Urinary bladder (tissue), 4 donors: Measurements from ENCODE around the gene ANKDD1B. TPM values are rescaled to one million over a fixed set of nuclear protein-coding genes. Genes with fewer than 3 reads are reported as not detected.
A peak's percentile ranks its signal among the peaks of the same experiment; 100 is the strongest.
"Not testable (repeated sequence)": the region's sequence is repeated elsewhere in the genome, so short reads cannot be mapped to it uniquely, and the experiment has no call there.

ENCODE experiments used
- DNase-seq: peaks from one replicate; pipeline ENCODE4 v3.0.0-alpha.2; 2015; ENCODE audit errors: extremely low spot score
- H3K27ac ChIP-seq: one replicate; pipeline ENCODE4 v1.5.1; 2013; ENCODE audit warnings: low read depth, mild to moderate bottlenecking, moderate library complexity
- H3K36me3 ChIP-seq: one replicate; pipeline ENCODE4 v1.6.1; 2013; ENCODE audit warnings: mild to moderate bottlenecking, moderate library complexity; ENCODE audit not compliant: insufficient read depth
- H3K4me1 ChIP-seq: one replicate; pipeline ENCODE4 v1.6.1; 2013; ENCODE audit warnings: mild to moderate bottlenecking, moderate library complexity; ENCODE audit not compliant: insufficient read depth
- H3K4me3 ChIP-seq: one replicate; pipeline ENCODE4 v1.5.1; 2013; ENCODE audit warnings: low read depth, low read length
- WGBS: extraction: QIAGEN DNeasy Blood & Tissue Kit; methylation state at CpG from one replicate; pipeline ENCODE4 v1.1.7; 2013; 5-methylcytosine and 5-hydroxymethylcytosine counted together
- polyA plus RNA-seq: library from polyadenylated mRNA; stranded (reverse); fragments of 200-250 nt; gene quantifications from one replicate; pipeline ENCODE4 v1.2.3, GENCODE V29; 2013
- total RNA-seq: library from RNA; depleted of rRNA; stranded (reverse); fragments of >200 nt; gene quantifications from one replicate; pipeline ENCODE4 v1.2.3, GENCODE V29; 2014
- donor health status: healthy with polysubstance abuse.
- donor health status: healthy.

Gene ANKDD1B
- total and polyA plus RNA-seq, 2 donors, result 0.41 to 10.3 TPM

DNA sequence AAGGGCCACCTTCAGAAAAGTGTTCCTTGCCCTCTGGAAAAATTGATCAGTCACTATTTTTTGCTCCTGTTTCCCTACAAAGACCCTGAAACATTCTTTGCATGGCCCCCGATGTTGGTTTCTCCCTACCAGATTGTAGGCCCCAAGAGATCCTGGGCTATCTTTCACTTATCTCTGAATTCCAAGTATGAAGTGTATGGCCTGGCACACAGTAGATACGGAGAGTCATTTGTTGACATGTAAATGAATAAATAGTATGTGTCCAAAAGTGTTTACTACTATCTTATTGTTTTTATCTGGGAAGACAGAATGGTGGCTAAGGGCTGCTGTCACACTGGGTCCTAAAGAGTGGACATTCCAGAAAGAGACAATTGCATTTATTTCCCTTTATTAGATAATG, 7.4 kb upstream of the ANKDD1B start:
- no peaks in the 10 kb centered on the region for H3K36me3 ChIP-seq
- no peak overlapping the region for H3K4me3 ChIP-seq
- 73% methylated on average over 2 of the region's 2 CpGs for WGBS
- H3K4me1 ChIP-seq, result no peaks in the 10 kb centered on the region
- no peak for DNase-seq
- H3K27ac ChIP-seq, result no peak overlapping the region

DNA sequence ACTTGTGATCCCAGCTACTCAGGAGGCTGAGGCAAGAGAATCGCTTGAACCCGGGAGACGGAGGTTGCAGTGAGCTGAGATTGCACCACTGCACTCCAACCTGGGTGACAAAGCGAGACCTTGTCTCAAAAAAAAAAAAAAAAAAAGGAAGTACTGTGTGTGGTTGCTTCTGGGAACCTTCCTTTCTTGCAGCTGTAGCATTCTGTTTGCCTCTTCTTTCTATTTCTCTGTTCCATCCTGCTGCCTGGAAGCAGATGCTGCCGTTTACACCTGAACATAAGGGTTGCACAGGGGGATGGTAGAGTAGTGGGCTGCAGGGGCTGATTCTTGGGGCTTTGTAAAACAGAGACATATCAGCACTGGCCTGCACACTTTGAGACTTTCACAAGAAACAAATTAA, 3.9 kb upstream of the ANKDD1B start:
- WGBS, result 87% methylated on average over 5 of the region's 5 CpGs
- not testable (repeated sequence) for DNase-seq, H3K27ac ChIP-seq, H3K4me3 ChIP-seq, H3K4me1 ChIP-seq, H3K36me3 ChIP-seq

DNA sequence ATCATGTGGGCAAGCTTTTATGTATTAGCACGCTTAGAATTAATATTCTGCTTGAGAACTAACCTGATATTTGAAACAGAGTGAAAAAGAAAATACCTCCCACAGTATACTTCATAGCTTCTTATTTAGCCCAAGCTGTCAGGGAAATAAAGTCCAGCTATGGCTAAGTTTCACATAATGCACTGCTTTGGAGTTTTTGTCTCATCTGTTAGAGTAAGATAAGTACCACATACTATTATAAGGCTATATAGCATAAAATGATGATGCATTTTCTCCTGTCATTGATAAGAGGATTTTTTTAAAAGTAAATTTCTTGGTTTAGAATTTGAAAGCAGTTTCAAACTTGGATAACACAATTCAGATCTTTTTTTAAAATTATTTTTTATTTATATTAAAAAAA, 2.4 kb upstream of the ANKDD1B start:
- Histone ChIP-seq H3K4me3 (no peak overlapping the region), H3K36me3 (no peaks in the 10 kb centered on the region), H3K27ac (no peak overlapping the region), H3K4me1 (no peaks in the 10 kb centered on the region)
- 100% methylated on average over 1 of the region's 1 CpG for WGBS
- no peak for DNase-seq

DNA sequence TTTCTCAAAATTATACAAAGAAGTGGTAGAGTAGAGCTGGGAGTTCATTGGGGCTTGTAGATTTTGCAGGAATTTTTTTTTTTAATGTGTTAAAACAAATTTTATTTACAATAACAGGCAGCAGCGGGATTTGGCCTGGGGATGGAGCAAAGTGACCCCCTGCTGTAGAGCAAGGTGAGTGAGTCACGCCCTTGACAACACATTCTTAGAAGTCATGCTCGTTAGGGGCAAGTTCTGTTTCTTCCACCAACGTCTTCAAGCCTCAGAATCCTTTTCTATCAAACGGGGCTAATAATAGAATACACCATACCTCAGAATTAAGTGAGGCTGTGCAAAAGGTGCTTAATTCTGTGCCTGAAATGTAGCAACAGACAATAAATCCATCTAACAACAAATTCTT, 1.1 kb upstream of the ANKDD1B start:
- Histone ChIP-seq H3K4me3 (no peak overlapping the region), H3K27ac (no peak overlapping the region), H3K4me1 (no peaks in the 10 kb centered on the region), H3K36me3 (no peaks in the 10 kb centered on the region)
- 87% methylated on average over 5 of the region's 5 CpGs for WGBS
- no peak for DNase-seq

DNA sequence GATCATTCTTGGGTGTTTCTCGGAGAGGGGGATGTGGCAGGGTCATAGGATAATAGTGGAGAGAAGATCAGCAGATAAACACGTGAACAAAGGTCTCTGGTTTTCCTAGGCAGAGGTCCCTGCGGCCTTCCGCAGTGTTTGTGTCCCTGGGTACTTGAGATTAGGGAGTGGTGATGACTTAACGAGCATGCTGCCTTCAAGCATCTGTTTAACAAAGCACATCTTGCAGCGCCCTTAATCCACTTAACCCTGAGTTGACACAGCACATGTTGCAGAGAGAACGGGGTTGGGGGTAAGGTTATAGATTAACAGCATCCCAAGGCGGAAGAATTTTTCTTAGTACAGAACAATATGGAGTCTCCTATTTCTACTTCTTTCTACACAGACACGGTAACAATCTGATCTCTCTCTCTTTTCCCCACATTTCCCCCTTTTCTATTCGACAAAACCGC, 368 bp upstream of the ANKDD1B start:
- not testable (repeated sequence) for H3K36me3 ChIP-seq, DNase-seq, H3K4me1 ChIP-seq, H3K27ac ChIP-seq
- 18% methylated on average over 11 of the region's 11 CpGs for WGBS
- H3K4me3 ChIP-seq, result peak overlapping the region; percentile 53

DNA sequence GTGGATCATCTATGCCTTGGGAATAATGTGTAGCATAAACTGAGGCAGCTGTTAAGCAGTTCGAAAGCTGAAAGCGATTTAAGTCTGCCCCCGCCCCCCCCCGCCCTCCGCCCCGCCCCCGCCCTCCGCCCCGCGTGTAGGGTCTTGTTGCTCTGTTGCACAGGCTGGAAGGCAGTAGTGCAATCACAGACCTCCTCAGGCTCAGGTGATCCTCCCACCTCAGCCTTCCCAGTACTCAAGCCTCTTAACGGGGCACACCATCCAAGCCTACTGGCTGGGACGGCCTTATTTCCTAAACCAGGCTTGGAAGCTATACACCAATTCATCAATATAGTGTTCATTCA, 945 bp downstream of the ANKDD1B start:
- no peaks in the 10 kb centered on the region for H3K36me3 ChIP-seq
- WGBS, result 18% methylated on average over 12 of the region's 12 CpGs
- H3K4me1 ChIP-seq, result no peaks in the 10 kb centered on the region
- H3K27ac ChIP-seq, result no peak overlapping the region
- H3K4me3 ChIP-seq, result peak overlapping the region; percentile 53
- no peak for DNase-seq

DNA sequence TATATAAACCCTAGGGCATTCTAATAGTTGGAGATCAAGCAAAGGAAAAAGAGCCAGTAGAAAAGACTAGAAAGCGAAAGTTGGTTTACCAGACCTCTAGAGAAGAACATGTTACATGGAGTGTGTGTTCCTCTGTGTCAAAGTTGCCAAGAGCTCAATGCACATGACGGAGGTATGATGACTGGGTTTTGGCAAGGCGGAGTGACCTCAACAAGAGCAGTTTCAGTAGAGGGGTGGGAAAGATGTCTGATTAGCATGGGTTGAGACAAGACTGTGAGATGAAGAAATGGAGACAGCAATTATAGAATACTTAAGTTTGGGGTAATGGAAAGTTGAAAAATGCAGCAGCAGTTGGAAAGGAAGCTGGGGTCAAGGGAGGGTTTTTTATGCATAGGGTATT, 1.6 kb downstream of the ANKDD1B start:
- no peak for DNase-seq
- H3K4me3 ChIP-seq, result no peak overlapping the region
- H3K36me3 ChIP-seq, result no peaks in the 10 kb centered on the region
- 95% methylated on average over 3 of the region's 3 CpGs for WGBS
- no peaks in the 10 kb centered on the region for H3K4me1 ChIP-seq
- no peak overlapping the region for H3K27ac ChIP-seq

DNA sequence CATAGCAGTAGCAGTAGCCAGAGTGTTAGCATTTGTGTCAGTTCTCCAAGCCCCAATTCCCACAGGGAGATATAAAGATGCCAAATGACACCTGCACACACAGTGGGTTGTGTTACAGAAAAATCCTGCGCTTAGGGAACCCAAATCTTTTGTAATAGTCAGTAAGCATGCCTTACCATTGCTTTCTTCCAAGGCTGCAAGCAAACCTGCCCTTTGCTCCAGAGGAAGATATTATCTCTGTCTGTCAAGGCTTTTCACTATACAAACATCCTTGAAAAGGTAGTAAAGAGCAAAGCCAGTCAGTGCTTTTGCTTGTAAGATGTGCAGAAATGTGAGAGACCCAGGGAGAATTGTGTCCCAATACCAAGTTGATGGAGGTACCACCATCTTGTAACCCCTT, 2.9 kb downstream of the ANKDD1B start:
- Histone ChIP-seq H3K4me1 (no peaks in the 10 kb centered on the region), H3K36me3 (no peaks in the 10 kb centered on the region), H3K27ac (no peak overlapping the region), H3K4me3 (no peak overlapping the region)
- 97% methylated on average over 1 of the region's 1 CpG for WGBS
- DNase-seq, result no peak

DNA sequence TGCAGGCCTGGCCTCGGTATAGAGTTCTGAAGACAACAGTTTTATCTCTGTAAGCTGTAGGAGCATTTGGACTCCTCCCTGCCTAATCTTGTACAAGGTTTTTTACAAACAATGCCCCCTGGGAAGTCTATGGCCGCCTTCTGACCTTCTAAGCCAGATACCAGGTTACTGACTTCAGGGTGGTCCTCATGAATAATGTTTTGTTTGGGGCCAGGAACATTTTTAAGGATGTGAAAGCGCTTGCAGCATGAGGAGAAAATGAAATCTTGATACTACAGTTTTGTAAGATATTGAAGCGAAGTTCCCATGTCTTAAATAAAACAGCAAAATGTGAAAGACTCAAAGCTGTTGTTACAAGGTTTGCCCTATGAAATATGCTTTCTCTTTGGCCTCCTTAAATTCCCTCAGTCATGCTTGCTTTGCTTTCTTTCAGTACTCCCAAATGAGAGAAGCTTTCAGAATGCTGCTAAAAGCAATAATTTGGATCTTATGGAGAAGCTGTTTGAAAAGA, 5.2 kb downstream of the ANKDD1B start:
- H3K27ac ChIP-seq, result no peak overlapping the region
- H3K4me1 ChIP-seq, result no peaks in the 10 kb centered on the region
- no peak overlapping the region for H3K4me3 ChIP-seq
- 33% methylated on average over 4 of the region's 4 CpGs for WGBS
- DNase-seq, result peak; percentile 41
- no peaks in the 10 kb centered on the region for H3K36me3 ChIP-seq

DNA sequence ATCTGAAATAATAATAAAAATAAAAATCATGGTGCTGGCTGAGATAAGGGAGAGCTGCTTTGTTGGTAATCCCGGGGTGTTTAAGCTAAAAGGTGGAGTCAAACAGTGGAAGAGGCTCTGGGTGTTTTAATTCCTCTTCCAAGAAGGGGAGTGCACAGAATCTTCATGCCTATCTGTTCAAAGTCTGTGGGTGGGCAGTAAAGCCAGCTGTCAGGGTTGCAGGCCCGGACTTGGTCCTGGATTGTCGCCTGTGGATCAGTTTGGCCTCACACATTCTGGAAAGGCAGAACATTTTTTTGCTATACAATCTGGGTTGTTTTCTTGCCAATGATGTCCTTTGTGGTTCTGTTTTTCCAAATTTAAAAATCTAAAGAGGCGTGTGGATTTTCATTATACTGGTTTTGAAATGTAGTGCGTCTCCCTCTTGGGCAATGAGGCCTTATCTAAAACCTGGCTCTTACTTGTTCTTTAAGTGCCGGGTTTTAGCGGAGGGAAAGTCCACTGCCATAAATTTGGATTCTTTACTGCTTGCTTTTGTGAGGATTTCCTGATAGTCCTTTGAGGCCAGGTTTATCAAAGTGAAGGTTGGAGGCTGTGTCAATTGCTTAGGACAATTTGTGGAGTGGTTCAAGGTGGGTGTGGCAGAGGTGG, 5.8 kb downstream of the ANKDD1B start:
- peak overlapping the region; percentile 48 for H3K27ac ChIP-seq
- H3K36me3 ChIP-seq, result no peaks in the 10 kb centered on the region
- H3K4me1 ChIP-seq, result no peaks in the 10 kb centered on the region
- no peak overlapping the region for H3K4me3 ChIP-seq
- WGBS, result 28% methylated on average over 7 of the region's 7 CpGs
- peak; percentile 60 for DNase-seq

DNA sequence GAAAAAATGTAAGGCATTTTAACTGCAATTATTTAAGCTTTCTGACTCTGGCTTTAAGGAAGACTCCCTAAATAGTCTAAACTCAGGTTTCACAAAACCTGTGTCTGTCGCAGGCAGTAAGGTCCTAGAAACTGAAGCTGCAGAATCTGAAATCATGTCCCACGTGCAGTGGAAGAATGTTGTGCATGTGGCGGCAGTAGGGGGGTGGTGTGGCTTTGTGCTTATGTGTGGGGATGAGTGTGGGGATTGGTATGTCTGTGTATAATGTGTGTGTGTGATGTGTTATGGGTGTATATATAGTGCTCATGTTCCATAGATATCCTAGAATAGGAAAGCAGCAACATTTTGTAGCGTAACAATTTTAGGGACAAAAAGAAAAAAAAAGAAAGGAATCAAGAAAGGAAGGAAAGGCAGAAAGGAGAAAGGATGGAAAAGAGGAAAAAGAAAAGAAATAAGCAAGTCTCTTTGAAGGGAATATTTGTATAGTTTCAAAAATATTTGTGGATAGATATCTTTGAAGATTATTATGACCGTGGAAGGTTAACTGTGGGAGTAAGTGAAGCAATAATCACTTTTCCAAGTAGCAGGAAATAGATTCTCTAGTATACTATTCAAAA, 6.6 kb downstream of the ANKDD1B start:
- 74% methylated on average over 5 of the region's 5 CpGs for WGBS
- DNase-seq, result no peak
- no peak overlapping the region for H3K27ac ChIP-seq

DNA sequence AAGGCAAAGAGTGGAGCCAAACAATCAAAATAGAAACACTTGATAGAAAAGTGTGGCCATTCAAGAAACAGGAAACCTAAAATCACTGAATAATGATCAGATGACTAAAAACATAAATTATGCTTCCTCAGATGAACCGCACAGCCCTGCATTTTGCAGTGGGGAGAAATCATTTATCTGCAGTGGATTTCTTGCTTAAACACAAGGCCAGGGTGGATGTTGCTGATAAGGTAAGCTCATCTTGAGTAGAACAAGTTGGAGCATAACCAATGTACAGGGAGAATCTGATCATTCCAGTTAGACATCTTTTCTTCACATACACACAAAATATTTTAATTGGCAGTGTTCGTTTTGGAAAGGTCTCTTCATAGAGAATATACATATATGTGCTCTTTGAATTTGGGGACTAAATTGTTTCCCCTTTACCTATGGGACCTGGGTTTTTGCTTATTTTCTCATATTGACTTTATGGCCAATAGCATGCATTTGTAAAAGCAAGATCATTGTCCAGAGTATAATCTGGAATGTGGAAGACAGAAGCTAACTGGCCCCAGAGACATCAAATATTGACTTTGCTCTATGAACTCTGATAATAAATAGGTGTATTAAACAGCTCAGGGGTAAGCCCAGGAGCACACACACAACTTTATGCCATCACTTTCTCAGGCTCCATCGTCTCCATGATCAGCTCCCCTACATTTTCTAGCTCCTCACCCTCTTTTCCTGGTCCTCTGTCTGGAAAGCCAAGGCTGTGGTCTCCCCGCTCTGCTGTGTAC, 9.1 kb downstream of the ANKDD1B start:
- Histone ChIP-seq H3K4me3 (no peak overlapping the region), H3K27ac (no peak overlapping the region), H3K4me1 (no peaks in the 10 kb centered on the region), H3K36me3 (no peaks in the 10 kb centered on the region)
- no peak for DNase-seq
- 73% methylated on average over 4 of the region's 4 CpGs for WGBS

More for the DNA sequence above, 6.6 kb downstream of the ANKDD1B start:
- no peaks in the 10 kb centered on the region for H3K4me1 ChIP-seq
- H3K4me3 ChIP-seq, result no peak overlapping the region
- H3K36me3 ChIP-seq, result no peaks in the 10 kb centered on the region

DNA sequence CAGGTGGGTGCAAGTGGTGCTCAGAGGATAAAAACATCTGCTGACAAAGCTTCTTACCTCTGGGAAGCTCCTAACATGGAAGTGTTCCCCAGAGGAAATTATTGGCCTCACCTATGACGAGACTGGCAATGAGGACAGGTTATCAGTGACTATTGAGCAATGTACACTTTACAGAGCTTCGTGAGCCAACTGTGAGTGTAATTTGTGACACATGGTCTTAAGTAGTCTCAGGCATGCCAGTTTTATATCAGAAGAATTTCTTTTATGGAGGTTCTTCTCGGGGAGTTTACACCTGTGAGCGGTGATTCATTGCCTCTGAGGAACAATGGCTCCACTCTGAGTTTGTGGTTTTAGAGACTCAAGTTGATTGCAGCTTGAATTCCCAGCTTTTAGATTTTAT, 11.3 kb downstream of the ANKDD1B start:
- no peaks in the 10 kb centered on the region for H3K36me3 ChIP-seq
- no peak for DNase-seq
- 85% methylated on average over 4 of the region's 4 CpGs for WGBS

DNA sequence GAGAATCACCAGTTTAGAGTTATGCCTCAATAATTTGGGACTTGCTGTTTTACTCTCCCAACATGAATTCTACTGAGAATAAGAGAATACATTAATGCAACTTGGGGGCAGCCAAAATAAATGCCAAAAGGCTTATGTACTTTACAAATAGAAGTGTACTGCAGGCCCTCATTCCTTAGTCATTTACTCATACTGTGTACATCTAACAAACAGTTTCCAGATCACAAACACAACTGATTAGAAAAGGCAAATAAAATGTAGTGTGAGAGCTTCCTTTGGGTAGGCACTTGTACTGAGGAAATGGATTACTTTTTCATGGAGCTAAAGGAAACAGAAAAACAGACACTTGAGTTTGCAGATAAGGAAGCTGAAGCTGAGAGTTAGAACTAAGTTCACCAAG, 12.6 kb downstream of the ANKDD1B start:
- DNase-seq, result no peak
- Histone ChIP-seq H3K36me3 (no peaks in the 10 kb centered on the region), H3K27ac (no peak overlapping the region), H3K4me1 (no peaks in the 10 kb centered on the region), H3K4me3 (no peak overlapping the region)

More for the DNA sequence above, 11.3 kb downstream of the ANKDD1B start:
- H3K27ac ChIP-seq, result no peak overlapping the region
- H3K4me3 ChIP-seq, result no peak overlapping the region
- no peaks in the 10 kb centered on the region for H3K4me1 ChIP-seq
